ENCODE results near the gene BPIFB3. TPM values are rescaled to one million over a fixed set of nuclear protein-coding genes. Genes with fewer than 3 reads are reported as not detected.

BPIFB3 gene
- total RNA-seq, 4 donors from 2014 or later = not detected

DNA sequence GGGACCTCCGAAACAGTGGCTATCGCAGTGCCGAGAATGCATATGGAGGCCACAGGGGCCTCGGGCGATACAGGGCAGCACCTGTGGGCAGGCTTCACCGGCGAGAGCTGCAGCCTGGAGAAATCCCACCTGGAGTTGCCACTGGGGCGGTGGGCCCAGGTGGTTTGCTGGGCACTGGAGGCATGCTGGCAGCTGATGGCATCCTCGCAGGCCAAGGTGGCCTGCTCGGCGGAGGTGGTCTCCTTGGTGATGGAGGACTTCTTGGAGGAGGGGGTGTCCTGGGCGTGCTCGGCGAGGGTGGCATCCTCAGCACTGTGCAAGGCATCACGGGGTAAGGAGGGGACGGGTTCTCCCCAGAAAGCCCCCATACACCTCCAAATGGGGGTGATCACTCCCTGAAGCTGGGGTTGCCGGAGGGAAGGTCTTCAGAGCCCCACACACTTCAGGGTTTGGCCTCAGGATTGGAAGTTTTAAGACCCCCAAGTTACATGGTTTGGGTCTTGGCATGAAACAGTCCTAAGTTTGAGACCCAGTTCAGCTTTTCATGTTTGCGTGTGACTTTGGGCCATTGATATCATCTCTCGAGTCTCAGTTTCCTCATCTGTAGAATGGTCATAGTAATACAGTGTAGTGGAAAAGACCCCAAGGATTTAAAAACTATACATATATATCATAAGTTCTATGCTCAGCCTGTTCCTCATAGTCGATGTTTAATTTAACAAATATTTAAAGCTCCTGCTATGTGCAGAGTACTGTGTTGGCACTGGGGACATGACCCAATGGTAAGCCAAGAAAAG is 30.0 kb downstream of the BPIFB3 start:
- intact Hi-C loops (cut with DNase I) = no loop called here
- Histone ChIP-seq H3K9me3 (no peaks in the 10 kb centered on the region), H3K36me3 (no peaks in the 10 kb centered on the region), H3K27ac (replicated peaks in 1 of 4) (no peak overlapping the region), H3K27me3 (peaks cover 0 to 16% (median 0%) of the 10 kb centered on the region in 4 donors), H3K4me3 (no peak overlapping the region), H3K4me1 (no peaks in the 10 kb centered on the region)
- WGBS = 88% methylated on average over 20 of the region's 20 CpGs
- DNase-seq (ENCODE audit: extremely low spot score) = no peak
- TF ChIP-seq, protein P1, sequence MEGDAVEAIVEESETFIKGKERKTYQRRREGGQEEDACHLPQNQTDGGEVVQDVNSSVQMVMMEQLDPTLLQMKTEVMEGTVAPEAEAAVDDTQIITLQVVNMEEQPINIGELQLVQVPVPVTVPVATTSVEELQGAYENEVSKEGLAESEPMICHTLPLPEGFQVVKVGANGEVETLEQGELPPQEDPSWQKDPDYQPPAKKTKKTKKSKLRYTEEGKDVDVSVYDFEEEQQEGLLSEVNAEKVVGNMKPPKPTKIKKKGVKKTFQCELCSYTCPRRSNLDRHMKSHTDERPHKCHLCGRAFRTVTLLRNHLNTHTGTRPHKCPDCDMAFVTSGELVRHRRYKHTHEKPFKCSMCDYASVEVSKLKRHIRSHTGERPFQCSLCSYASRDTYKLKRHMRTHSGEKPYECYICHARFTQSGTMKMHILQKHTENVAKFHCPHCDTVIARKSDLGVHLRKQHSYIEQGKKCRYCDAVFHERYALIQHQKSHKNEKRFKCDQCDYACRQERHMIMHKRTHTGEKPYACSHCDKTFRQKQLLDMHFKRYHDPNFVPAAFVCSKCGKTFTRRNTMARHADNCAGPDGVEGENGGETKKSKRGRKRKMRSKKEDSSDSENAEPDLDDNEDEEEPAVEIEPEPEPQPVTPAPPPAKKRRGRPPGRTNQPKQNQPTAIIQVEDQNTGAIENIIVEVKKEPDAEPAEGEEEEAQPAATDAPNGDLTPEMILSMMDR (IDR thresholded peaks at IDR 0.05) = no peak
- no peak for TF ChIP-seq POLR2AphosphoS5 (IDR thresholded peaks at IDR 0.05)
- TF ChIP-seq POLR2A (IDR thresholded peaks at IDR 0.05; ENCODE audit: low read depth) = no peak
- no peak for TF ChIP-seq EP300 (IDR thresholded peaks at IDR 0.05)

DNA sequence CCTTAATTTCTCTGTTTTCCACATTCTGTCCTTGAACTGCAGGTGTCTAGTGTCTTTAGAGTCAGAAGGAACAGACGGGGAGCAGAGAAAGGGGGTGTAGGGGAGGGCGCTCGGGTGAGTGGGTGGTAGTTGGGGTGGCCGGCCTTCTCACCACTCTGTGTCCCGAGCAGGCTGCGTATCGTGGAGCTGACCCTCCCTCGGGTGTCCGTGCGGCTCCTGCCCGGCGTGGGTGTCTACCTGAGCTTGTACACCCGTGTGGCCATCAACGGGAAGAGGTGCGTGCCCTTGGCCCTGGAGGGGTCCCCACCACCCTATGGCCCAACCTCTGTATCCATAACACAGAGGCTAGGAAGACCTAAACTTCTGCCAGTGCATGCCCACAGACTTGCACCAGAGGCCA is 31.0 kb downstream of the BPIFB3 start:
- Histone ChIP-seq H3K27me3 (peaks cover 0 to 24% (median 0%) of the 10 kb centered on the region in 4 donors), H3K27ac (replicated peaks in 1 of 4) (no peak overlapping the region), H3K4me1 (no peaks in the 10 kb centered on the region), H3K4me3 (no peak overlapping the region), H3K9me3 (no peaks in the 10 kb centered on the region), H3K36me3 (no peaks in the 10 kb centered on the region)
- TF ChIP-seq POLR2A (IDR thresholded peaks at IDR 0.05; ENCODE audit: low read depth) (no peak), POLR2AphosphoS5 (IDR thresholded peaks at IDR 0.05) (no peak), EP300 (IDR thresholded peaks at IDR 0.05) (no peak)
- TF ChIP-seq, protein P1 (IDR thresholded peaks at IDR 0.05) = no peak
- intact Hi-C loops (cut with DNase I) = no loop called here
- WGBS = 95% methylated on average over 13 of the region's 15 CpGs
- no peak for DNase-seq (ENCODE audit: extremely low spot score)

DNA sequence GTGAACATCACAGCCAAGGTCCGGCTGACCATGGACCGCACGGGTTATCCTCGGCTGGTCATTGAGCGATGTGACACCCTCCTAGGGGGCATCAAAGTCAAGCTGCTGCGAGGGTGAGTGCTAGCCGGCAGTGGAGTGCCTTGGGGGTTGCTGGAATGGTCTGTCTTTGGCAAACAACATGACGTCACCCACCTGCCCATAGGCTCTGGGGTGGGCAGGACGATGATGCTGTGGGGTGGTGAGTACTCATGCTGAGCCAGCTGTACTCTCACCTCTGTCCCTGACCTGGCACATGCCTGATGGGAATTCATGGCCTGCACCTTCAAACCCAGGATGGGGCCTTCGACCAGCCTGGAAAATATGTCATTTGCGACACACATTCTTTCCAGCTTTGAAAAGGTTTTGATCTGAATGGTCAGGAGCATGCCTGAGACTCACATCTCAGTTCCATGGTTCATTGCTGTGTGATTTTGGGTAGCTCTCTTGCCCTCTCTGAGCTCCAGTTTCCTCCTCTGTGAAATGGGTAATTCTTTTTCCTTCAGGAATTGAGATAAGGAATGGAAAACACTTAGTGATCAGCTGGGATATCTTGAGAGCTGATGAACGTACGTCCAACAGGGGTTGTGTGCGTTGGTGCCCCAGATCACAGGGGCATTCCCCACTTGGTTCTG is 32.5 kb downstream of the BPIFB3 start:
- intact Hi-C loops (cut with DNase I) = no loop called here
- TF ChIP-seq POLR2A (IDR thresholded peaks at IDR 0.05; ENCODE audit: low read depth) (no peak), POLR2AphosphoS5 (IDR thresholded peaks at IDR 0.05) (no peak), EP300 (IDR thresholded peaks at IDR 0.05) (no peak)
- TF ChIP-seq, protein P1 (IDR thresholded peaks at IDR 0.05) = no peak
- H3K36me3 ChIP-seq = no peaks in the 10 kb centered on the region
- H3K4me1 ChIP-seq = no peaks in the 10 kb centered on the region
- DNase-seq (ENCODE audit: extremely low spot score) = no peak
- peaks cover 0 to 29% (median 0%) of the 10 kb centered on the region in 4 donors for H3K27me3 ChIP-seq
- WGBS = 92% methylated on average over 5 of the region's 14 CpGs
- H3K4me3 ChIP-seq = no peak overlapping the region
- no peaks in the 10 kb centered on the region for H3K9me3 ChIP-seq
- H3K27ac ChIP-seq (replicated peaks in 1 of 4) = no peak overlapping the region

- no peak overlapping the region for H3K27ac ChIP-seq (replicated peaks in 1 of 4)
- peaks cover 0 to 14% (median 0%) of the 10 kb centered on the region in 4 donors for H3K27me3 ChIP-seq
- no peaks in the 10 kb centered on the region for H3K4me1 ChIP-seq
- no peaks in the 10 kb centered on the region for H3K9me3 ChIP-seq
- intact Hi-C loops (cut with DNase I) = no loop called here
- 63% methylated on average over 3 of the region's 3 CpGs for WGBS
- no peaks in the 10 kb centered on the region for H3K36me3 ChIP-seq
- no peak overlapping the region for H3K4me3 ChIP-seq
- DNase-seq (ENCODE audit: extremely low spot score) = no peak
- TF ChIP-seq POLR2AphosphoS5 (IDR thresholded peaks at IDR 0.05) = no peak
- no peak for TF ChIP-seq POLR2A (IDR thresholded peaks at IDR 0.05; ENCODE audit: low read depth)
- TF ChIP-seq, protein P1 (IDR thresholded peaks at IDR 0.05) = no peak
- TF ChIP-seq EP300 (IDR thresholded peaks at IDR 0.05) = no peak
Measured at GRCh38 chr20:33091147-33091546, 37.4 kb downstream of the BPIFB3 start.
